Hepatocyte (in vitro differentiated cells): Measurements from ENCODE around the gene MICU1. TPM values are rescaled to one million over a fixed set of nuclear protein-coding genes. Genes with fewer than 3 reads are reported as not detected.

Experiments used
- DNase-seq: peaks from one replicate; pipeline ENCODE4 v3.0.0-alpha.2; 2016; ENCODE audit warnings: low spot score
- H2AFZ ChIP-seq: fragments of 200-600 bp; sonication (generic); 2 replicates; pipeline ENCODE4 v1.6.0; 2016; ENCODE audit warnings: antibody characterized with exemption, mild to moderate bottlenecking
- H3K27ac ChIP-seq: fragments of 200-600 bp; sonication (generic); 2 replicates; pipeline ENCODE4 v1.5.1; 2016; ENCODE audit warnings: mild to moderate bottlenecking
- H3K27me3 ChIP-seq: fragments of 200-600 bp; sonication (generic); 2 replicates; pipeline ENCODE4 v1.6.1; 2016
- H3K36me3 ChIP-seq: fragments of 200-600 bp; sonication (generic); replicated peaks from 2 replicates; pipeline ENCODE4 v1.5.1; 2016; ENCODE audit warnings: low read depth; ENCODE audit not compliant: insufficient read depth
- H3K4me1 ChIP-seq: fragments of 200-600 bp; sonication (generic); 2 replicates; pipeline ENCODE4 v1.5.1; 2016; ENCODE audit warnings: mild to moderate bottlenecking, moderate library complexity; ENCODE audit not compliant: insufficient read depth
- H3K4me2 ChIP-seq: fragments of 200-600 bp; sonication (generic); 2 replicates; pipeline ENCODE4 v1.6.0; 2016
- H3K4me3 ChIP-seq: fragments of 200-600 bp; sonication (generic); 2 replicates; pipeline ENCODE4 v1.5.1; 2016; ENCODE audit warnings: mild to moderate bottlenecking
- H3K79me2 ChIP-seq: fragments of 200-600 bp; sonication (generic); 2 replicates; pipeline ENCODE4 v1.6.0; 2017; ENCODE audit warnings: mild to moderate bottlenecking
- H3K9me2 ChIP-seq: fragments of 200-600 bp; sonication (generic); replicated peaks from 2 replicates; pipeline ENCODE4 v1.6.0; 2017; ENCODE audit warnings: mild to moderate bottlenecking; ENCODE audit not compliant: insufficient read depth
- H3K9me3 ChIP-seq: fragments of 200-600 bp; sonication (generic); 2 replicates; pipeline ENCODE4 v1.5.1; 2016; ENCODE audit warnings: low read depth, mild to moderate bottlenecking
- H4K20me1 ChIP-seq: fragments of 200-600 bp; sonication (generic); 2 replicates; pipeline ENCODE4 v1.6.0; 2016; ENCODE audit warnings: mild to moderate bottlenecking; ENCODE audit not compliant: insufficient read depth, poor library complexity, severe bottlenecking
- EZH2 ChIP-seq: fragments of 200-600 bp; sonication (generic); IDR thresholded peaks from 2 replicates; pipeline ENCODE4 v1.6.1; 2016; ENCODE audit warnings: antibody characterized with exemption, mild to moderate bottlenecking, borderline replicate concordance
- EZH2phosphoT487 ChIP-seq: fragments of 200-600 bp; sonication (generic); IDR thresholded peaks from one replicate; pipeline ENCODE4 v1.6.1; 2018; ENCODE audit warnings: antibody characterized with exemption, mild to moderate bottlenecking, low read depth, moderate library complexity; ENCODE audit not compliant: unreplicated experiment, severe bottlenecking
- WGBS: methylation state at CpG from one replicate; pipeline ENCODE4 v1.1.6; 2016; ENCODE audit warnings: low lambda C conversion rate; ENCODE audit errors: missing lambda C conversion rate; 5-methylcytosine and 5-hydroxymethylcytosine counted together
- polyA plus RNA-seq: library from polyadenylated mRNA; unstranded; fragments of >200 nt; fragmentation: Nextera tagmentation; extraction: Ambion mirVana; gene quantifications from 2 replicates; pipeline ENCODE4 v1.2.1, GENCODE V29; 2016
- total RNA-seq: library from RNA; depleted of rRNA; stranded (reverse); fragments of >200 nt; gene quantifications from 2 replicates; pipeline ENCODE4 v1.2.3, GENCODE V29; 2014
- TF ChIP-seq, protein P1 (sequence below): fragments of 200-600 bp; sonication (generic); IDR thresholded peaks from 2 replicates; pipeline ENCODE4 v1.5.1; 2016; ENCODE audit warnings: antibody characterized with exemption, mild to moderate bottlenecking; ENCODE audit not compliant: poor library complexity

Gene MICU1
- total and polyA plus RNA-seq, 2 experiments from 2014 or later = 34.0 to 60.1 TPM

- TF ChIP-seq, protein P1, sequence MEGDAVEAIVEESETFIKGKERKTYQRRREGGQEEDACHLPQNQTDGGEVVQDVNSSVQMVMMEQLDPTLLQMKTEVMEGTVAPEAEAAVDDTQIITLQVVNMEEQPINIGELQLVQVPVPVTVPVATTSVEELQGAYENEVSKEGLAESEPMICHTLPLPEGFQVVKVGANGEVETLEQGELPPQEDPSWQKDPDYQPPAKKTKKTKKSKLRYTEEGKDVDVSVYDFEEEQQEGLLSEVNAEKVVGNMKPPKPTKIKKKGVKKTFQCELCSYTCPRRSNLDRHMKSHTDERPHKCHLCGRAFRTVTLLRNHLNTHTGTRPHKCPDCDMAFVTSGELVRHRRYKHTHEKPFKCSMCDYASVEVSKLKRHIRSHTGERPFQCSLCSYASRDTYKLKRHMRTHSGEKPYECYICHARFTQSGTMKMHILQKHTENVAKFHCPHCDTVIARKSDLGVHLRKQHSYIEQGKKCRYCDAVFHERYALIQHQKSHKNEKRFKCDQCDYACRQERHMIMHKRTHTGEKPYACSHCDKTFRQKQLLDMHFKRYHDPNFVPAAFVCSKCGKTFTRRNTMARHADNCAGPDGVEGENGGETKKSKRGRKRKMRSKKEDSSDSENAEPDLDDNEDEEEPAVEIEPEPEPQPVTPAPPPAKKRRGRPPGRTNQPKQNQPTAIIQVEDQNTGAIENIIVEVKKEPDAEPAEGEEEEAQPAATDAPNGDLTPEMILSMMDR = no peak
- no peak for TF ChIP-seq EZH2
- no peak for TF ChIP-seq EZH2phosphoT487
- H4K20me1 ChIP-seq = no peaks in the 10 kb centered on the region
- H3K27me3 ChIP-seq = no peaks in the 10 kb centered on the region
- no peak overlapping the region for H3K27ac ChIP-seq
- no peaks in the 10 kb centered on the region for H3K9me2 ChIP-seq
- H2AFZ ChIP-seq = no peak overlapping the region
- H3K79me2 ChIP-seq = peaks cover 4% of the 10 kb centered on the region
- no peak for DNase-seq
- H3K4me1 ChIP-seq = no peaks in the 10 kb centered on the region
- H3K9me3 ChIP-seq = no peaks in the 10 kb centered on the region
- H3K4me2 ChIP-seq = no peak overlapping the region
- 97% methylated on average over 5 of the region's 5 CpGs for WGBS
- no peak overlapping the region for H3K4me3 ChIP-seq
- no peaks in the 10 kb centered on the region for H3K36me3 ChIP-seq
These were observed 283.0 kb downstream of the MICU1 start for GRCh38 chr10:72342911-72343310.

DNA sequence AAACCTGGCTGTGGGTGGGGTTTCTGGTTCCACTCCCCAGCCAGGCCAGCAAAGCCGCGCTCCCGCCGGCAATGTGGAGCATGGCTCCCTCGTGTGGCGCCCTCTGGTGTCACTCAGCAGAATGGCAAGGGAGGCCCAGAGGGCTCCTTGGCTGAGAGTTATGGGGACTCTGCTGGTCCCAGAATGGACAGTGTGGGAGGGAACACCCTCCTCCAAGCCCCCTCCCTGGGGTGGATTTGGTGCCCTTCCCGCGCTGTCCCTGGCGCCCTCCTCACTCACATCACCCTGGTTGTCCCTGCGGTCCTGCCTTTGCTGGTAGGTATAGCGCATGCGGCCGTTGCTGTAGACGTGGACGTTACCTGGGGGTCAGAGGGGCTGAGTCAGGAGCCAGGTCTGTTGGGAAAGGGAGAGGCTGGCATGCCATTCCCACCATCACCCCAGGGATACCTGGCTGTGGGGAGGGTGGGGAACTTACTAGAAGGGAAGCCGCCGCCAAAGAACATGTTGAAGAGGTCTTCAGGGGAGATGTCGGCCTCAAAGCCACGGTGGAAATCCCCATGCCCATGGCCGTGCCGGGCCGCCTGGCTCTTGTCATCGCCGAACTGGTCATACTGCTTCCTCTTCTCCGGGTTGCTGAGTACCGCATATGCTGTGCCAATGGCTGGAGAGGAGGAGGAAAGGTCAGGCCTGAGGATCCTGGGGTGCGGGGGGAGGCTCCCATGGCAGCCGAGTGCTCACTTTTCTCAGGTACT is 285.2 kb downstream of the MICU1 start:
- WGBS = 81% methylated on average over 28 of the region's 28 CpGs

DNA sequence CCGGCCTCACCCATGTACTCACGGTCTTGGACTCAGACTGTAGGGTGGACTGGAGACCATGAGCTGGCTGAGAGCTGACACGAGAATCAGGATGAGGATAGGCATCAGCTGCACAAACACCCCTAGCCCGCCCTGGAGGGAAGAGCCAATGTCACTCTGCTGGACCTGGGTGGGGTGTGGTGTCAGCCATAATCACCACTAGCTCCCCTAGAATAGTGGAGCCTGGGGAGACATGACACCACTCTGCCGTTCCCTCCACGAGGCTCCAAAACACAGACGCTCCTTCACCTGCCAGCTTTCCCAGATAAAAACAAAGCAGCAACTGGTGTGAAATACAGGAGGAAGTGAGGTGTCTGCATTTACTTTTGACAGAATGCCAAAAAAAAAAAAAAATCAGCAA is 287.7 kb downstream of the MICU1 start:
- no peaks in the 10 kb centered on the region for H3K27me3 ChIP-seq
- DNase-seq = no peak
- no peak overlapping the region for H2AFZ ChIP-seq
- H4K20me1 ChIP-seq = no peaks in the 10 kb centered on the region
- no peak overlapping the region for H3K4me3 ChIP-seq
- no peak overlapping the region for H3K4me2 ChIP-seq
- H3K36me3 ChIP-seq = no peaks in the 10 kb centered on the region
- TF ChIP-seq EZH2 (no peak), EZH2phosphoT487 (no peak)
- TF ChIP-seq, protein P1 = no peak
- no peaks in the 10 kb centered on the region for H3K79me2 ChIP-seq
- H3K9me3 ChIP-seq = no peaks in the 10 kb centered on the region
- no peak overlapping the region for H3K27ac ChIP-seq
- 94% methylated on average over 7 of the region's 7 CpGs for WGBS
- peaks cover 14% of the 10 kb centered on the region for H3K4me1 ChIP-seq
- H3K9me2 ChIP-seq = no peaks in the 10 kb centered on the region

More for the DNA sequence above, 285.2 kb downstream of the MICU1 start:
- H3K27me3 ChIP-seq = no peaks in the 10 kb centered on the region
- H3K36me3 ChIP-seq = no peaks in the 10 kb centered on the region
- peak; percentile 77 for DNase-seq
- no peak overlapping the region for H3K4me2 ChIP-seq
- no peaks in the 10 kb centered on the region for H3K9me3 ChIP-seq
- H3K27ac ChIP-seq = no peak overlapping the region
- H2AFZ ChIP-seq = no peak overlapping the region
- H3K79me2 ChIP-seq = no peaks in the 10 kb centered on the region
- no peak for TF ChIP-seq EZH2
- TF ChIP-seq, protein P1 = peak; percentile 83
- no peaks in the 10 kb centered on the region for H4K20me1 ChIP-seq
- no peaks in the 10 kb centered on the region for H3K9me2 ChIP-seq
- no peaks in the 10 kb centered on the region for H3K4me1 ChIP-seq
- H3K4me3 ChIP-seq = no peak overlapping the region

DNA sequence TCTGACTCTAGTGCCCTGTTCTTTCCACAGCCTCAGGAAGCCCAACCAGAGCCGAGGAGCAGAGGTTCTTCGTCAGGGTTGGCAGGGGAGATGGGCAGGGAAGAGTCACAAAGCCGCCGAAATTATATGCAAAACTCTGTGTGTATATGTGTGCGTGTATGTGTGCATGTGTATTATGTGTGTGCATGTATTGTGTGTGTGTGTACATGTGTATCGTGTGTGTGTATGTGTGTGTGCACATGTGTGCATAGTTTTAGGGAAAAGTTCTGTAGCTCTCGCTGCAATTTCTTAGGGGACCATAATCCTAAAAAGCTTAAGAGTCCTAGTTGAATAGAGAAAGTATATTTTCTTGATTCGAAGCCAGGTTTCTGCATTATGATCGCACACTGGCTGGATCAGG is 288.2 kb downstream of the MICU1 start:
- no peaks in the 10 kb centered on the region for H3K36me3 ChIP-seq
- no peak overlapping the region for H3K27ac ChIP-seq
- DNase-seq = no peak
- no peaks in the 10 kb centered on the region for H3K9me2 ChIP-seq
- 96% methylated on average over 9 of the region's 9 CpGs for whole genome bisulfite sequencing
- no peak overlapping the region for H3K4me2 ChIP-seq
- no peak overlapping the region for H3K4me3 ChIP-seq
- no peaks in the 10 kb centered on the region for H4K20me1 ChIP-seq
- H3K27me3 ChIP-seq = no peaks in the 10 kb centered on the region
- no peak overlapping the region for H2AFZ ChIP-seq
- no peak for TF ChIP-seq EZH2phosphoT487
- TF ChIP-seq, protein P1 = no peak
- no peak for TF ChIP-seq EZH2
- peaks cover 16% of the 10 kb centered on the region for H3K4me1 ChIP-seq
- no peaks in the 10 kb centered on the region for H3K9me3 ChIP-seq
- no peaks in the 10 kb centered on the region for H3K79me2 ChIP-seq
